A673 (cell line): ENCODE results near the gene CCDC24. TPM values are rescaled to one million over a fixed set of nuclear protein-coding genes. Genes with fewer than 3 reads are reported as not detected.

Experiments used
- BruUV-seq: library from RNA; stranded (reverse); fragments of 400-500 nt; replicated peaks from 2 replicates; lab custom pipeline; 2021; lab: Mats Ljungman, UMichigan
- CTCF ChIA-PET: fragments of 300-600 bp; sonication (Branson Sonifier 250); formaldehyde crosslinking; loops from one replicate; lab custom pipeline; 2022; ENCODE audit warnings: antibody characterized with exemption; lab: Charles Lee
- POLR2A ChIA-PET: fragments of 300-600 bp; sonication (Branson Sonifier 250); formaldehyde crosslinking; loops from one replicate; lab custom pipeline; 2022; ENCODE audit warnings: antibody characterized with exemption; ENCODE audit not compliant: low non-redundant PET; lab: Charles Lee
- DNase-seq: peaks from one replicate; pipeline ENCODE4 v3.0.0-alpha.2; 2015; ENCODE audit warnings: low spot score
- H3K27ac ChIP-seq: fragments of 200-600 bp; sonication (generic); 2 replicates; pipeline ENCODE4 v1.5.1; 2016; ENCODE audit warnings: mixed run types, low read depth, mild to moderate bottlenecking, mixed read lengths, antibody characterized with exemption, low read length; ENCODE audit not compliant: poor library complexity, severe bottlenecking
- H3K27me3 ChIP-seq: fragments of 200-600 bp; sonication (generic); replicated peaks from 2 replicates; pipeline ENCODE4 v1.6.1; 2017; ENCODE audit warnings: mixed run types, low read depth, mild to moderate bottlenecking, mixed read lengths, antibody characterized with exemption, low read length; ENCODE audit not compliant: insufficient read depth, poor library complexity
- H3K36me3 ChIP-seq: fragments of 200-600 bp; sonication (generic); 2 replicates; pipeline ENCODE4 v1.6.1; 2016; ENCODE audit warnings: mixed run types, mild to moderate bottlenecking, mixed read lengths, antibody characterized with exemption, low read length; ENCODE audit not compliant: insufficient read depth, poor library complexity, severe bottlenecking
- H3K4me1 ChIP-seq: fragments of 200-600 bp; sonication (generic); 2 replicates; pipeline ENCODE4 v1.6.1; 2017; ENCODE audit warnings: mixed run types, mild to moderate bottlenecking, mixed read lengths, antibody characterized with exemption, low read length; ENCODE audit not compliant: insufficient read depth, poor library complexity, severe bottlenecking
- H3K4me3 ChIP-seq: fragments of 200-600 bp; sonication (generic); 2 replicates; pipeline ENCODE4 v1.5.1; 2016; ENCODE audit warnings: low read depth, mixed run types, mild to moderate bottlenecking, mixed read lengths, low read length; ENCODE audit not compliant: poor library complexity, severe bottlenecking
- H3K9me3 ChIP-seq: fragments of 200-600 bp; sonication (generic); 2 replicates; pipeline ENCODE4 v1.6.1; 2016; ENCODE audit warnings: mixed run types, low read depth, mild to moderate bottlenecking, mixed read lengths, antibody characterized with exemption, low read length; ENCODE audit not compliant: poor library complexity, severe bottlenecking
- EZH2 ChIP-seq: fragments of 200-600 bp; sonication (generic); IDR thresholded peaks from 2 replicates; pipeline ENCODE4 v1.6.1; 2017; ENCODE audit warnings: borderline replicate concordance, low read depth, mild to moderate bottlenecking, mixed read lengths, antibody characterized with exemption, low read length; ENCODE audit not compliant: poor library complexity, severe bottlenecking
- intact Hi-C: fragments of 100-400 bp; cut with micrococcal nuclease; formaldehyde crosslinking; loops from one replicate; pipeline ENCODE4 v1.10.0; 2022; ENCODE audit not compliant: unreplicated experiment
- total RNA-seq: library from RNA; stranded (reverse); gene quantifications from 2 replicates; pipeline ENCODE4 v1.2.3, GENCODE V29; 2021
- TF ChIP-seq, protein P1 (sequence below): fragments of 300-800, 200-600 bp; sonication (generic); conservative IDR thresholded peaks from 2 replicates; pipeline ENCODE4 v1.5.1; 2017; ENCODE audit warnings: low read depth, mild to moderate bottlenecking, antibody characterized with exemption, low read length, moderate library complexity, mixed read lengths

CCDC24 gene
- total RNA-seq, 1 experiment from 2014 or later = 5.6 TPM

DNA sequence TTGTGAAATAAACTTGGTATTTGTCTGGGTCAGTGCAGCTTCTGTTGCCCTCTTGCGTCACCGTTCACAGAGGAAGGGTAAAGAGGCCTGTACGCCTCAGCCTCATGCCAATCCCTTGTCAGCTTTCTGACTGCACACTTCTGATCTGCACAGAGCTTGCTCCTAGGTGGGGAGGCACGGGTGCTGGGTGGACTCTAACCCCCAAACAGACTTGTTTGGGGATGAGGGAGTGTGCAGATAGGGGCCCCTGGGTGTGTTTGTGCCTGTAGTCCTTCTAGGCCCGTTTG, 13.2 kb upstream of the CCDC24 start:
- Histone ChIP-seq H3K4me3 (peak overlapping the region; percentile 53), H3K36me3 (peaks cover 27% of the 10 kb centered on the region), H3K4me1 (peaks cover 27% of the 10 kb centered on the region), H3K27ac (peak overlapping the region; percentile 17), H3K27me3 (no peaks in the 10 kb centered on the region), H3K9me3 (no peaks in the 10 kb centered on the region)
- CTCF ChIA-PET = no interaction called here
- BruUV-seq = no TSS peak
- TF ChIP-seq, protein P1, sequence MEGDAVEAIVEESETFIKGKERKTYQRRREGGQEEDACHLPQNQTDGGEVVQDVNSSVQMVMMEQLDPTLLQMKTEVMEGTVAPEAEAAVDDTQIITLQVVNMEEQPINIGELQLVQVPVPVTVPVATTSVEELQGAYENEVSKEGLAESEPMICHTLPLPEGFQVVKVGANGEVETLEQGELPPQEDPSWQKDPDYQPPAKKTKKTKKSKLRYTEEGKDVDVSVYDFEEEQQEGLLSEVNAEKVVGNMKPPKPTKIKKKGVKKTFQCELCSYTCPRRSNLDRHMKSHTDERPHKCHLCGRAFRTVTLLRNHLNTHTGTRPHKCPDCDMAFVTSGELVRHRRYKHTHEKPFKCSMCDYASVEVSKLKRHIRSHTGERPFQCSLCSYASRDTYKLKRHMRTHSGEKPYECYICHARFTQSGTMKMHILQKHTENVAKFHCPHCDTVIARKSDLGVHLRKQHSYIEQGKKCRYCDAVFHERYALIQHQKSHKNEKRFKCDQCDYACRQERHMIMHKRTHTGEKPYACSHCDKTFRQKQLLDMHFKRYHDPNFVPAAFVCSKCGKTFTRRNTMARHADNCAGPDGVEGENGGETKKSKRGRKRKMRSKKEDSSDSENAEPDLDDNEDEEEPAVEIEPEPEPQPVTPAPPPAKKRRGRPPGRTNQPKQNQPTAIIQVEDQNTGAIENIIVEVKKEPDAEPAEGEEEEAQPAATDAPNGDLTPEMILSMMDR = no peak
- TF ChIP-seq EZH2 = no peak
- POLR2A ChIA-PET = interaction anchor here (0.6 kb wide), 1 partner anchor 9 kb away, joined by 3 read pairs; the partner anchor contains the start of gene DPH2
- intact Hi-C loops = no loop called here
- no peak for DNase-seq

DNA sequence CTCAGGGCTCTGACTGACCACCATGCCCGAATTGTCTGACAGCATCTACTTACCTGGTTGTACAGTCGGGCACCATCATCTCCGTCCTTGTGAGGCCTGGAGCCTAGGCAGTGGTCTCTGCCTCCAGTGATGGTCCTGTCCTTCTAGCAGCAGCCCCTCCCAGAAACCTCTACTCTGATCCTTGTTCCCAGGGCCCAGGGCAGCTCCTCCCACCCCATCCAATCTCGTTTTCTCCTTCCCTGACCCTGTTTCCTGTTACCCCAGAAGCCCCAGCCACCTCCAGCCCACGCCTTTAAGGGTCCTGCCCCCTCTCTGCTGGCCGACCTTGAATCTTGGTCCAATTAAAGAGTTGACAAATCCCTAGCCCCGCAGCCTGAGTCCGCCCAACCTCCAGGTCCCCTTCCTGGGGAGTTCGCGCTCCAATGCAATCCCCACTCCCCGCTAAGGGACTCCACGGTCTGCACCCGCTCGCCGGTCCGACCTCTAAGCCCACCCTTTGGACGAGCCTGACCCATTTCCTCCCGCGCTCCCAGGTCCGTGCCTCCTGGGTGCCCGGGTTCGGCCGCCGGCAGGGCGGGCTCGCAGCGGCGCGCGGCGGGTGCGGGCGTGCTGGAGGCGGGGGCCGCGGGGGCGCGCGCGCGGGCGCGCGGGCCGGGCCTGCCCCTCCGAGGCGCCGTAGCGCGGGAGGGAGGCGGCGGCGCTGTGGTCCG, 12.7 kb upstream of the CCDC24 start, which contains the start of gene B4GALT2:
Gene B4GALT2, plus strand, starts transcription at position 660 of the 710 bp plus-strand sequence. CDS start 1,951 bp downstream, outside the sequence.
- intact Hi-C loops = no loop called here
- peak within 1 kb of the TSS; percentile 65 for H3K4me3 ChIP-seq
- POLR2A ChIA-PET = no interaction called here
- H3K27ac ChIP-seq = peak within 1 kb of the TSS; percentile 85
- H3K27me3 ChIP-seq = no peaks in the 10 kb centered on the region
- peaks cover 27% of the 10 kb centered on the region for H3K36me3 ChIP-seq
- CTCF ChIA-PET = no interaction called here
- H3K4me1 ChIP-seq = peaks cover 27% of the 10 kb centered on the region
- DNase-seq = peak; percentile 69
- TF ChIP-seq EZH2 = no peak
- TF ChIP-seq, protein P1 = no peak
- no TSS peak for BruUV-seq
- no peaks in the 10 kb centered on the region for H3K9me3 ChIP-seq

DNA sequence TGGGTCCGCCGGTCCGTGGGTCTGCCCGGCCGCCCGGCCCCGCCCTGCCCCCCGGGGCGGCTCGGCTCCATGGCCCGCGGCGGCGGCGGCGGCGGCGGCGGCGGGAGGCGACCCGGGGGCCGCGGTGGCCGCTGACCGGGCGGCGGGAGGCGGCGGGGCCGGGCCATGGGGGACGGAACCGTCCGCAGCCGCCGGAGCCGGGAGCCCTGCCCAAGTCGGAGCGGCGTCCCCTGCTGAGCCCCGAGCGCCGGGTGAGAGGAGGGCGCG, 12.2 kb upstream of the CCDC24 start:
- peaks cover 27% of the 10 kb centered on the region for H3K4me1 ChIP-seq
- BruUV-seq = no TSS peak
- H3K9me3 ChIP-seq = no peaks in the 10 kb centered on the region
- intact Hi-C loops = no loop called here
- peak overlapping the region; percentile 65 for H3K4me3 ChIP-seq
- peaks cover 28% of the 10 kb centered on the region for H3K36me3 ChIP-seq
- TF ChIP-seq, protein P1 = no peak
- no peak for TF ChIP-seq EZH2
- no peak for DNase-seq
- ChIA-PET CTCF (no interaction called here), POLR2A (no interaction called here)
- H3K27me3 ChIP-seq = no peaks in the 10 kb centered on the region
- peak overlapping the region; percentile 85 for H3K27ac ChIP-seq
